ENCODE measurements around the gene CLEC18A.

Gene CLEC18A

DNA sequence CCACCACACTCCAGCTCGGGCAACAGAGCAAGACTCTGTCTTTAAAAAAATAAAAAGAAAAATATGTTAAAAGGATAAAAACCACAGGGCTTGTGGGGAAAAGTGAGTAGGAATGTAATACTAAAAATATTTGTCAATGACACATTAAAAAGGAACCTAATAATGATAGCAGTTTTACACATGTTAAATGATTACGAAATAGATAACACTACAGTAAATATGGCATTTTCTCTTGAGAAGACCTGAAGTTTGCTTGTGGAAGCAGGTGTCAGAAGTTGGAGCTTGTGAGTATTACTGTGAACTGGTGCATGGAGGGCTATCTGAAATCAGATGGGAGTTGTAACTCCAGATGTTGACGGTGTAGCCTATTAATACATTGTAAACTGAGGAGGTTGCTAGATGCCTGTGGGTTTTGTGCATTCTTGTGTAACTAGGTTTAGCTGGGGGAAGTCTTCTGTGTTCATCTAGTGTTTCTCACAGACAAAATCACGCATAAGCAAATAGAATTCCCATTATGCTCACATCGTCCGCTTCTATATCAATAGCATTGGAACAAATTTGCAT lies 44.2 kb upstream of the CLEC18A start:
- Histone ChIP-seq H4K20me1 (ENCODE audit: control insufficient read depth, insufficient read depth, low read depth, low read length) (no peaks in the 10 kb centered on the region), H3K4me2 (ENCODE audit: low read length) (no peak overlapping the region), H3K4me3 (ENCODE audit: low read length) (no peak overlapping the region), H3F3A (ENCODE audit: control insufficient read depth, insufficient read depth) (no peaks in the 10 kb centered on the region), H3K79me2 (ENCODE audit: control insufficient read depth, low read length) (no peaks in the 10 kb centered on the region), H3K36me3 (ENCODE audit: control insufficient read depth, low read length) (peaks cover 3% of the 10 kb centered on the region; the same call in 1 of the 2 replicates), H3K27ac (ENCODE audit: low read depth, low read length) (no peak overlapping the region), H3K9me3 (ENCODE audit: control insufficient read depth, insufficient read depth, low read length) (no peaks in the 10 kb centered on the region), H3K27me3 (ENCODE audit: control insufficient read depth, low read length) (no peaks in the 10 kb centered on the region), H3K9me2 (replicated peaks; ENCODE audit: control insufficient read depth, low read length) (no peaks in the 10 kb centered on the region), H3K4me1 (ENCODE audit: control insufficient read depth, low read length) (no peaks in the 10 kb centered on the region)
- no peak for TF ChIP-seq EZH2phosphoT487 (IDR thresholded peaks at IDR 0.05; ENCODE audit: borderline replicate concordance, low read length)
- TF ChIP-seq, protein P1, sequence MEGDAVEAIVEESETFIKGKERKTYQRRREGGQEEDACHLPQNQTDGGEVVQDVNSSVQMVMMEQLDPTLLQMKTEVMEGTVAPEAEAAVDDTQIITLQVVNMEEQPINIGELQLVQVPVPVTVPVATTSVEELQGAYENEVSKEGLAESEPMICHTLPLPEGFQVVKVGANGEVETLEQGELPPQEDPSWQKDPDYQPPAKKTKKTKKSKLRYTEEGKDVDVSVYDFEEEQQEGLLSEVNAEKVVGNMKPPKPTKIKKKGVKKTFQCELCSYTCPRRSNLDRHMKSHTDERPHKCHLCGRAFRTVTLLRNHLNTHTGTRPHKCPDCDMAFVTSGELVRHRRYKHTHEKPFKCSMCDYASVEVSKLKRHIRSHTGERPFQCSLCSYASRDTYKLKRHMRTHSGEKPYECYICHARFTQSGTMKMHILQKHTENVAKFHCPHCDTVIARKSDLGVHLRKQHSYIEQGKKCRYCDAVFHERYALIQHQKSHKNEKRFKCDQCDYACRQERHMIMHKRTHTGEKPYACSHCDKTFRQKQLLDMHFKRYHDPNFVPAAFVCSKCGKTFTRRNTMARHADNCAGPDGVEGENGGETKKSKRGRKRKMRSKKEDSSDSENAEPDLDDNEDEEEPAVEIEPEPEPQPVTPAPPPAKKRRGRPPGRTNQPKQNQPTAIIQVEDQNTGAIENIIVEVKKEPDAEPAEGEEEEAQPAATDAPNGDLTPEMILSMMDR (IDR thresholded peaks at IDR 0.05; ENCODE audit: low read depth, low read length, poor library complexity, severe bottlenecking) = no peak

DNA sequence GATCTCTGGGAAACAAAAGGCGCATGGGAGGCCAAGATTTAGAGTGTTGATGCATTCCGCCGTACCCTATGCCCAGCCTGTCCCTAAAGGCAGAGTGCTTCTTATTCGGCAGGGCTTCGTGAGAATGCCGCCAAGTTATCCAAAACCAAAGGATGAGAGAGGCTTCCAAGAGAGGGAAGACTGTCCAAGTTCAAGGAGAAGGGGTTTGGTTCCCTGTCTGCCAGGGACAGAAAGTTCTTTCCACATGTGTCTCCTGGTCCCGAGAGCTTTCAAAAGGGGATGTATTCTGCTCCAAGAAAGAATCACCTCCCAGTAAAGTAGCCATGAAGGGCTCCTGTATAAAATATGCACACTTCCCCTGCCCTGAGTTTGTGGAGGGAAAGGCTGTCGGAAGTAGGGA lies 42.1 kb upstream of the CLEC18A start:
- Histone ChIP-seq H3K4me2 (ENCODE audit: low read length) (no peak overlapping the region), H3K27ac (ENCODE audit: low read depth, low read length) (no peak overlapping the region), H3K9me3 (ENCODE audit: control insufficient read depth, insufficient read depth, low read length) (no peaks in the 10 kb centered on the region), H3K9me2 (replicated peaks; ENCODE audit: control insufficient read depth, low read length) (no peaks in the 10 kb centered on the region), H3K4me3 (ENCODE audit: low read length) (no peak overlapping the region), H3K4me1 (ENCODE audit: control insufficient read depth, low read length) (no peaks in the 10 kb centered on the region), H4K20me1 (ENCODE audit: control insufficient read depth, insufficient read depth, low read depth, low read length) (no peaks in the 10 kb centered on the region), H3K27me3 (ENCODE audit: control insufficient read depth, low read length) (no peaks in the 10 kb centered on the region), H3K79me2 (ENCODE audit: control insufficient read depth, low read length) (no peaks in the 10 kb centered on the region), H3K36me3 (ENCODE audit: control insufficient read depth, low read length) (peaks cover 3% of the 10 kb centered on the region; the same call in 1 of the 2 replicates), H3F3A (ENCODE audit: control insufficient read depth, insufficient read depth) (no peaks in the 10 kb centered on the region)
- no peak for TF ChIP-seq EZH2phosphoT487 (IDR thresholded peaks at IDR 0.05; ENCODE audit: borderline replicate concordance, low read length)
- TF ChIP-seq, protein P1 (IDR thresholded peaks at IDR 0.05; ENCODE audit: low read depth, low read length, poor library complexity, severe bottlenecking) = no peak

DNA sequence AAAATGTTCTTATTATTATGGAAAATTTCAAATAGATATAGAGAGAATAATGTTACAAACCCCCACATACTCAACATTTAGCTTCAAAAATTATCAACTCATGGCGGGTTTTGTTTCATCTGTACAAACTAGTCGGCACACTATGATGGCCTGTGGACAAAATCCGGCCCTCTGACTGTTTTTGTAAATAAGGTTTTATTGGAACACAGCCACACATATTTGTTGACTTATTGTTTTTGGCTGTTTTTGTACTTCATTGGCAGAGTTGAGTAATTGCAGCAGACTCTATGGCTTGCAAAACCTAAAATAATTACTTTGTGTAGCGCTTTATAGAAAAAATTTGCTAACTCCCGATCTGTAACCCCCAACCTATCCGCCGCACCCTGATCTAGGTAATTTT lies 41.4 kb upstream of the CLEC18A start:
- TF ChIP-seq, protein P1 (IDR thresholded peaks at IDR 0.05; ENCODE audit: low read depth, low read length, poor library complexity, severe bottlenecking) = no peak
- TF ChIP-seq EZH2phosphoT487 (IDR thresholded peaks at IDR 0.05; ENCODE audit: borderline replicate concordance, low read length) = no peak
- no peaks in the 10 kb centered on the region for H4K20me1 ChIP-seq (ENCODE audit: control insufficient read depth, insufficient read depth, low read depth, low read length)
- no peak overlapping the region for H3K27ac ChIP-seq (ENCODE audit: low read depth, low read length)
- H3K4me1 ChIP-seq (ENCODE audit: control insufficient read depth, low read length) = no peaks in the 10 kb centered on the region
- H3K4me2 ChIP-seq (ENCODE audit: low read length) = no peak overlapping the region
- H3K79me2 ChIP-seq (ENCODE audit: control insufficient read depth, low read length) = no peaks in the 10 kb centered on the region
- H3K9me3 ChIP-seq (ENCODE audit: control insufficient read depth, insufficient read depth, low read length) = no peaks in the 10 kb centered on the region
- H3K4me3 ChIP-seq (ENCODE audit: low read length) = no peak overlapping the region
- peaks cover 3% of the 10 kb centered on the region; the same call in 1 of the 2 replicates for H3K36me3 ChIP-seq (ENCODE audit: control insufficient read depth, low read length)
- H3F3A ChIP-seq (ENCODE audit: control insufficient read depth, insufficient read depth) = no peaks in the 10 kb centered on the region
- H3K27me3 ChIP-seq (ENCODE audit: control insufficient read depth, low read length) = no peaks in the 10 kb centered on the region
- H3K9me2 ChIP-seq (replicated peaks; ENCODE audit: control insufficient read depth, low read length) = no peaks in the 10 kb centered on the region

Measured in DOHH2 (cell line).